GM18873 (cell line): ENCODE measurements around the gene OR8K5.
"Not testable (repeated sequence)": the region's sequence is repeated elsewhere in the genome, so short reads cannot be mapped to it uniquely, and the experiment has no call there.

ENCODE experiments used
- ATAC-seq: cut with Tn5 transposase; IDR thresholded peaks from one replicate; pipeline ENCODE4 v1.9.1; 2021; ENCODE audit warnings: mild to moderate bottlenecking, moderate library complexity, moderate number of reproducible peaks; ENCODE audit not compliant: unreplicated experiment, low FRiP score

The OR8K5 gene

GRCh38 chr11:56160217-56160616 lies at the start of gene OR8K5:
TSS of gene OR8K5 (minus strand) at chr11:56160317. CDS start at chr11:56160317, 0 bp downstream.
- no peak for ATAC-seq

- no peak for ATAC-seq
These were observed 47.7 kb upstream of the OR8K5 start for GRCh38 chr11:56207790-56208189.

GRCh38 chr11:56197367-56197766 lies 37.2 kb upstream of the OR8K5 start:
- no peak for ATAC-seq

GRCh38 chr11:56196705-56197104 lies 36.6 kb upstream of the OR8K5 start:
- ATAC-seq, result no peak

GRCh38 chr11:56188602-56189001 lies 28.5 kb upstream of the OR8K5 start:
- no peak for ATAC-seq

GRCh38 chr11:56183459-56183858 lies 23.3 kb upstream of the OR8K5 start:
- no peak for ATAC-seq

GRCh38 chr11:56176318-56176717 lies 16.2 kb upstream of the OR8K5 start, which contains the start of gene OR5J2:
TSS of gene OR5J2 (plus strand) at chr11:56176618. CDS start at chr11:56176618, 0 bp downstream.
- no peak for ATAC-seq

GRCh38 chr11:56172256-56172830 lies 12.2 kb upstream of the OR8K5 start:
- no peak for ATAC-seq

GRCh38 chr11:56163804-56164203 lies 3.7 kb upstream of the OR8K5 start:
- ATAC-seq, result no peak

- no peak for ATAC-seq
These were observed 7.8 kb downstream of the OR8K5 start for GRCh38 chr11:56152333-56152732.

- no peak for ATAC-seq
These were observed 8.7 kb downstream of the OR8K5 start for GRCh38 chr11:56151376-56151775.

- ATAC-seq, result not testable (repeated sequence)
These were observed 16.4 kb downstream of the OR8K5 start for GRCh38 chr11:56143681-56144080.

GRCh38 chr11:56140151-56140661 lies 19.9 kb downstream of the OR8K5 start, which contains the start of gene OR8J3:
TSS of gene OR8J3 (minus strand) at chr11:56140201. CDS start at chr11:56137718, 2,483 bp downstream.
- ATAC-seq, result no peak

- ATAC-seq, result no peak
These were observed 38.0 kb downstream of the OR8K5 start, which contains the start of gene OR8H3 for GRCh38 chr11:56122073-56122472. TSS of gene OR8H3 (plus strand) at chr11:56122373. CDS start at chr11:56122373, 0 bp downstream.
